GM18858 (cell line): Measurements from ENCODE around the gene GSTA4.
A peak's percentile ranks its signal among the peaks of the same experiment; 100 is the strongest.
"Not testable (repeated sequence)": the region's sequence is repeated elsewhere in the genome, so short reads cannot be mapped to it uniquely, and the experiment has no call there.

Source experiments
- ATAC-seq: cut with Tn5 transposase; IDR thresholded peaks from one replicate; pipeline ENCODE4 v1.9.1; 2021; ENCODE audit not compliant: unreplicated experiment

Gene GSTA4

GRCh38 chr6:52976591-52977035, 18.5 kb downstream of the GSTA4 start:
- ATAC-seq: peak; percentile 53

DNA sequence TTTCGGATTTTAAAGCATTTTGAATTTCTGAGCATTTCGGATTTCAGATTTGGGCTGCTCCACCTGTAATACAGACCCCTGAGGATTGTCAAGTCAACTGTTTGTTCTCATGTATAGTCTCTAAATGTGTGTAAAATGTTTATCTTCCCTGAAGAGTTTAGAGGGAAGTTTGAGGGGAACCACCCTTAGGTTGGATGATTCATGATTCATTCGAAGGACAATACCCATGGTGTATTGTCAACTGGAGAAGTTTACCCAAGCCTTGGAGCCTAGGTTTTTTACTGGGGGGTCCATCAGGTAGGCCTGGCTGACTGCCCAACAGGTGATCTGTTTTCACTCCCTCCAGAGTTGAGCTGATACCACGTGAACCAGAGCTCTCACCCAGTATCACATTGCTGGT, 18.9 kb downstream of the GSTA4 start:
- ATAC-seq: no peak

GRCh38 chr6:52975580-52975979, 19.5 kb downstream of the GSTA4 start:
- no peak for ATAC-seq

DNA sequence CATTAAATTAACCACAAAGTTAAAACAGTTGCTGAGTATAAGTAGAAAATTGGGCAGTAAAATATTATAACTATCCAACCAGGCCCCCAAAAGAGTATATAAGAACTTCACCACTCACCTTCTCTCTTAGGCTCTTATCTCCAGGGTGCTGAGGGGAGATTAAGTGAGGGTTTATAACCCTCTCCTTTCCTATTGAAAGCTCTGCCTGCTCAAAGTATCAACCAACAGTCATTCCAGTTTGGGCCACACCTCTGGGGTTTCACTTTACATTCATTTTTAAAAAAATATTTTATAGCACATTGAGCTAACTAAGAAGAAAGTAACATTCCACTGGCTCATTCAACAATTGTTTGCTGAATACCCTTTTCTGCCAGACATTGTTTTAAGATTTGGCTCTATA, 22.1 kb downstream of the GSTA4 start:
- no peak for ATAC-seq

GRCh38 chr6:52969359-52969758, 25.7 kb downstream of the GSTA4 start:
- ATAC-seq: no peak

DNA sequence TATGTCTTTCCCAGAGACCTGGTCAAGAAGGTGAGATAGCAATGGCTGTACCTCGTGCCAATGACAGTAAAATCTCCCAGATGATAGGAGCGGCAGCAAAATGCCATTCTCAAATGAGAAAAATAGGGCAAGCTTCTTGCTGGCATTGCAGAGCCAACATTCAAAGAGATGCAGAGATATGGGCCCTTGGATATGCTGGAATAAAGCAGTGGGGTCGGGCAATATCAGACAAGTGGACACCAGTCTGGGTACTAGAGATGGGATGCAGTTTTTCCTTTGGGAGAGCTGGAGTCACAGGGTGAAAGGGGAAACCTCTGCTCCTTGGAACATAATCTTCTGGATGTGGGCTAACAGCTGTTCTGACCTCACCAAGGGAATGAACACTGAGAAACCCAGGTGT, 29.0 kb downstream of the GSTA4 start:
- no peak for ATAC-seq

DNA sequence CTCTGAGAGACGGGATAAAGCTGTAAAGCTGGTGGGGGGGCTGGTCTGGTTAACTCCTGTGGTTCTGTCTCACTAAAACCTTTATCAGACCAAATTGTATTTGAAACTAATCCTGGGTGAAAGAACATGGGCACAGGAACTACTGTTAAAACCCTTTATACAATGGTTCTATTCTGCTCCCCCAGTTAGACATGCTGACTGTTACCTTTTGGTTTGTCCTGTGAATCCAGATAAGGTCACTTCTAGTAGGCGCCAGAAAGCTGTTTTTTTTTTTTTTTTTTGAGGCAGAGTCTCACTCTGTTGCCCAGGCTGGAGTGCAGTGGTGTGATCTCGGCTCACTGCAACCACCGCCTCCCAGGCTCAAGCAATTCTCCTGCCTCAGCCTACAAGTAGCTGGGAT, 29.7 kb downstream of the GSTA4 start:
- no peak for ATAC-seq

- no peak for ATAC-seq
Observed at GRCh38 chr6:52964318-52964717, 30.8 kb downstream of the GSTA4 start.

DNA sequence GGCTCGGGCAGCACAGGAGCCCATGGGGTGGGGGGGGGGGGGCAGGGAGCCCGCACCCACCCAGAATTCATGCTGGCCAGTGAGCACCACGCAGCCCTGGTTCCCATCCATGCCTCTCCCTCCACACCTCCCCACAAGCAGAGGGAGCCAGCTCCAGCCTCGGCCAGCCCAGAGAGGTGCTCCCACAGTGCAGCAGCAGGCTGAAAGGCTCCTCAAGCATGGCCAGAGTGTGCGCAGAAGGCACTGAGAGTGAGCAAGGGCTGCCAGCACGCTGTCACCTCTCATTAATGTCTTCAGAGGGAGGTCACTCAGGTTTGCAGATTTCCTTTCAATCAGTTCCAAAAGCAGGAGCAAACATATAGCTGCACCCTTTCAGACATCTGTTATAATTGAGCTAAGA, 32.4 kb downstream of the GSTA4 start:
- no peak for ATAC-seq

- ATAC-seq: not testable (repeated sequence)
Observed at GRCh38 chr6:52961022-52961421, 34.1 kb downstream of the GSTA4 start.

- not testable (repeated sequence) for ATAC-seq
Observed at GRCh38 chr6:52960211-52960610, 34.9 kb downstream of the GSTA4 start.

DNA sequence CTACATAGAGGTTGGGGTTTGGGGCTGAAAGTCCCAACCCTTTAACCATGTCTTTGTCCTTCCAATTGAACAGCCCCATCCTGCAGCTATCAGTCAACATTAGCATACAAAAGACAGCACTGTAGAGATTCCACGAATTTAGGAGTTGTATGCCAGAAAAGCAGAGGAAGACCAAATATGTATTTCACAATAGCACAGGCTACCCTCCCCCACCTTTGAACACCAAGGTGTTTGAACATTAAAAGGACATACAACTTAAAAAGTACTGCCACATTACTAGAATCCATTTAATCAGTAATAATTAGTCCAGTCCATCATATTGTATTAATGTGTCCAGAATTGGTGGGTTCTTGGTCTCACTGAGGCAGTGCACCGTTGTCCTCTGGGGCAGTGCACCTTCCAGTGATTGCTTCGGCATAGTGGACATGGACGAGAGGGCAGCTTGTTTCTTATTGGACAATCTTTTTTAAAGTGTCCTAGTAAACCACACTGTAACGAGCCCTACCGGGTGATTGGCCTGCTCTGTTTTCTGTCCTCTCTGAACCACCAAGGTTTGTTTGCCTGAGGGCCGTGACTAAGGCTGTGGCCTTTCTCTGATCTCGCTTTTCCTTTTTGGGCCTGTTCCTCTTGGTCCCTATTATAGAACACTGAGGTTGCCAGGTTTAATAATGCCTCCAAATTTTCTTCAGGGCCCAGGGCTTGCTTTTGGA, 36.4 kb downstream of the GSTA4 start:
- no peak for ATAC-seq

DNA sequence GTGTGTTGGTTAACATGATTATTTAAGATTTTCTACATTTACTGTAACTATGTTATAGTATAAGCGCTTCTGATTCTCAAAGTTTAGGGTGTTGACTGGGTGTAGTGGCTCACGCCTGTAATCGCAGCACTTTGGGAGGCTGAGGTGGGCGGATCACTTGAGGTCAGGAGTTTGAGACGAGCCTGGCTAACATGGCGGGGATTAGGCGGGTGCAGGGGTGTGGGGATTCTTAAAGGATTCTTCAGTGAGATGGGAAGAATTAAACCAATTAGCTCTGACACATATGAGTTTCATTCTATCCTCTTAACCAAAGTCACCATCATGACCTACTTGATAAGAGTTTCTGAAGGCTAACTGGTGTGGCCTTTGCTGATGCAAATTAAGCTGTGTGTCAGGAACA, 39.2 kb downstream of the GSTA4 start:
- no peak for ATAC-seq

DNA sequence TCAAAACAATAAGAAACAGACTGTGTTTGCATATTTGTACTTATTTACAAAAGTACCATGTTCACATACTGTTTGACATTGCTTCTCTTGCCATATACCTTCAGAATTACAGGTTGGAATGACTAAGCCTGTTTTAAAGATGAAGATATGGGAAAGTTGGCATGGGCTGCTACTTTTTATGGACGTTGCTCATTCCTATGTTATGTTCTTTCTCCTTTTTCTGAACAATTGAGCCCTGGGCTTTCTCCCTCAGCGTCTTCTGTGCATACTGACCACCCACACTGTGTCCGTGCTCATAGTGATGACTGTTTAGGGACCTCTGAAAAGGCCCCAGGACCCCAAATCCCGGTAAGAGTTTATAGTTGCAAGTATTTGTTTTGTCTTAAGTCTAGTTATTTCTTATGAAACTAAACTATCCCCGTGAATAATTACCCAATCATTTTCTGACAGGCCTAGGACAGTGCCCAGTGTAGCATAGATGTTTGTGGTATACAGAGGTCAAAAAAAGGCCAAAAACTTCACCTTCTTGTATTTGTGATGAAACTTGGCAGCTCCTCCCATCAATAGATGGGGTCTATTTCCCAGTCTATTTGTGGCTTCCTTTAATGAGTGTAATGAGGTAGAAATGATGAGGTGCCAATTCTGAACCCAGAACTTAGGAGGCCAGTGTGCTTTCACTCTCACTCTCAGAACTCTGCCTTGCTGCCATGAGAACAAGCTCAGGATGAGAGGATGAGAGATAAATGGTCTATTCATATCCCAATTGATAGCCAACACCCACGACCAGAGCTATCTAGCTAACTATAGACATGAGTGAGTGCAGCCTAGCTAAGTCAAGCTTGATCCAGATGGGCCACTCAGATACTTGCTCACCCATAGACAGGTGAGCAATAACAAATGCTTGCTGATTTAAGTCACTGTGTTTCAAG, 40.9 kb downstream of the GSTA4 start:
- ATAC-seq: peak; percentile 69

DNA sequence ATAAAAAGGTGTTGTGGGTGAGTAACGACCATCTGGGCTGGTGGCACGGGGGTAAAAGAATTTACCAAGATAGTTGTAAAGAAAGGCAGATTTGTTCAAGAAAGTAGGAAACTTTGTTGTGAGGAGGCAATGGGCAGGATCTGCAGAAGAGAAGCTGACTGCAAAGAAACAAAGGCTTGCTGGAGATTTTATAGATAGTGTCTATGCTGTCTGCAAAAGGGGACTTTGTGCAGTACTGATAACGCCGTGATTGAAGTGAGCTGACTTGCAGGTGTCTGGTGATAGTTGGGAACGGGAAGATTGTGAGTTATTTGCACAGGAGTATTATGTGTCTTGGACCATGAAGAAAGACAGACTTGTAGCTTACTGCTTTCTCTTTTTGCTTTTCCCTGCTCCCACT, 48.8 kb downstream of the GSTA4 start:
- no peak for ATAC-seq

DNA sequence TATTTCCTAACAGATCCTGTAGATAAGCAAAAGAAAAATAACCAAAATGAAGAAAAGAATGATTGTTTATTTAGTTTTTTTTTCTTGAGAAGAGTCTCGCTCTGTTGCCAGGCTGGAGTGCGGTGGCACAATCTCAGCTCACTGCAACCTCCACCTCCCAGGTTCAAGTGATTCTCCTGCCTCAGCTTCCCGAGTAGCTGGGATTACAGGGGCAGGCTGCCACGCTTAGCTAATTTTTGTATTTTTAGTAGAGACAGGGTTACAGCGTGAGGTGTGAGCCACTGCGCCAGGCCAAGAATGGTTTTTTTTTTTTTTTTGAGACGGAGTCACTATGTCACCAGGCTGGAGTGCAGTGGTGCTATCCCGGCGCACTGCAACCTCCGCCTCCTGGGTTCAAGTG, 52.3 kb downstream of the GSTA4 start:
- not testable (repeated sequence) for ATAC-seq

DNA sequence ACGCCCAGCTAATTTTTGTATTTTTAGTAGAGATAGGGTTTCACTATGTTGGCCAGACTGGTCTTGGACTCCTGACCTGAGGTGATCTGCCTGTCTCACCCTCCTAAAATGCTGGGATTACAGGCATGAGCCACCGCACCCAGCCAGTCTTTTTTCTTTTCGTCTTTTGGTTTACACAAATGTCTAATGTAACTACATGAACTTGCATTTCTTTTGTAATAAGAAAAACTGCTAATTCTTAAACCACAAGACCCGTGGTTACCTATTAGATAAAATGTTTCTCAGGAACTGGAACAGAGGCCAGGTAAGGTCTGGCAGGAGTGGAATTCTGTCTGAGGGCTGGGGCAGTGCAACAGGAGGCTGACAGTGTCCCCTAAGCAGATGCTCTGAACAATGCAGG, 52.9 kb downstream of the GSTA4 start:
- no peak for ATAC-seq

DNA sequence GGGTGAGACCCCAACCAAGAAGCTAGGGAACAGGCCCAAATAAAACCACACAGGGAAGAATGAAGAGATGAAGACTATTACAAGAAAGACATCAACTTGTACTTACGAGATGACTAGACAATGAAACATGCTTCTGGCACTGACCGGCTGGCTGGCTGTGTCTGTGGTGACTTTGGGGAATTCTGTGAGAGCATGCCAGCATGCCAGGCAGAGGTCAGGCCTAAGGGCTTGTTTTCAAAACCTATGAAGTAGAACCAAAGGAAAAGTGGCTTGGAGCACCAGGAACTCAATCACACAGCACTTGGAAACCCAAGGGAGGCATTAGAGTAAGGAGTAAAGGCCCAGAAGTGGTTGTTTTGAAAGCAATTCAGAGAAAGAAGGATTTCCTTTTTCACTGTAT, 57.2 kb downstream of the GSTA4 start:
- ATAC-seq: no peak

- no peak for ATAC-seq
Observed at GRCh38 chr6:52933778-52934177, 61.3 kb downstream of the GSTA4 start.

- no peak for ATAC-seq
Observed at GRCh38 chr6:52931351-52931750, 63.7 kb downstream of the GSTA4 start.

- no peak for ATAC-seq
Observed at GRCh38 chr6:52929321-52930164, 65.5 kb downstream of the GSTA4 start.
